HG02885 (cell line): ENCODE measurements around the gene COA7.

Source experiments
- ATAC-seq: cut with Tn5 transposase; IDR thresholded peaks from one replicate; pipeline ENCODE4 v1.9.1; 2021; ENCODE audit warnings: mild to moderate bottlenecking; ENCODE audit not compliant: unreplicated experiment, poor library complexity

COA7 gene

DNA sequence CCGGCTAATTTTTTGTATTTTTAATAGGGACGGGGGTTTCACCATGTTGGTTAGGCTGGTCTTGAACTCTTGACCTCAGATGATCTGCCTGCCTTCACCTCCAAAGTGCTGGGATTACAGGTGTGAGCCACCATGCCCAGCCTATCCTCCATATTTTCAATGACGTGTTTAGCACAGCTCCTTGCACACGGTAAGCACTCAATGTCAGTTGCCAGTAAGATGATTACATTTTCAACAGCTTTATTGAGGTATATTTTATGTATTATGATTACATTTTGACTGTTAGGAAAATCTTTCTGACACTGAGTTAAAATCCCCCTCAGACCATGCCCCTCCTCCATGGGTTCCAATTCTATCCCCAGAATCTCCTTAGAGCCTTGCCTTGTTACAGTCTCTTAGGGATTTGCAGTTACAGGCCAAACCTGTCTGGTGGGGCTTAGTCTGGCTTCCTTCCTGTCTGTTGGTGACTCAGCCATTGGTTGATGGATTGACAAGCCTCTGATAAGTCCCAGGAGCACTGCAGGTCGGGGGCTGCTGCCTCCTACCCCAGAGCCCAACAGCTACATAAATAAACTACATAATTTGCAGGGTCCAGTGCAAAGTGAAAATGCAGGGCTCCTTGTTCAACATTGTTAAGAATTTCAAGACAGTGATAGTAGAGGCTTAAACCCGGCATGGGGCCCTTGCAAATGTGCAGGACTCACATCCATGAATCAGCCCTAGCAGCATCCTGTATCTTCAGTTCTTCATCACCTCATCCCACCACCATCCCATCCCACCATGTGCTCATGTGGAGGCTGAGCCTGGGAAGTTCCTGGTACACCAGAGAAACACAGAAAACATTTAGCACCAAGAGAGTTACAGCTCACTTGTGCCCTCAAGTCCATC, 23.4 kb downstream of the COA7 start:
- ATAC-seq = no peak

DNA sequence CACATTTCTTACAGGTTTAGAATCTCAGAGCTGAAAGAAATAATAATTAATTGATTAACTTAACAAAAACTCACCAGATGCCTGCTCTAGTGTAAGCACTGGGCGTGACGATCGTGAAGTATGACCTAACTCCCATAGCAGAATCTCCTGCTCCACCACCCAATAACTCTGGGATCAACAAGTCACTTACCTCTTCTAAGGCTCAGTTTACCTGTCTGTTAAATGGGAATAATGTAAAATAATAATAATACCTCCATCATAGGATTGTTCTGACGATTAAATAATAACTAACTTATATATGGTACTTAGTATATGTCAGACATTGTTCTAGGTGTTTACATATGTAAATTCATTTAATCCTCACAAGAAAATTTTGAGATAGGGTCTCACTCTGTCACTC, 24.6 kb downstream of the COA7 start:
- no peak for ATAC-seq

DNA sequence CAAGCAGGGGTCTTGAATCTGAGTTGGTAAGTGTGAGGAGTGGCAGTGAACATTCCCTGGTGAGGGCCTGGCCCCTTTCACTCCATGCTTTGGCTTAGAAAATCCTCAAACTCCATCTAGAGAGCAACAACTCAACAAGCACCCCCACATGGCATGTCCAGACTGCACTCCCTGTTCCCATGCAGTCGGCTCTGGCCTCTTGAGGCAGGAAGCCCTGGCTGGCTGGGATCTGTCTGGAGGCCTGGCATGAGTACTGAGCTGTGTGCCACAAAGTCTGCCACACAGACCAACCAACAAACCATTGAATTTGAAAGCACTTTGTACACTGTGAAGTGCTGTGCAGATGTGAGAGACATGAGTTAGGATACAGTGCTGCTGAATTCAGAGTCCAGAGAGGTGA, 25.2 kb downstream of the COA7 start:
- ATAC-seq = no peak

DNA sequence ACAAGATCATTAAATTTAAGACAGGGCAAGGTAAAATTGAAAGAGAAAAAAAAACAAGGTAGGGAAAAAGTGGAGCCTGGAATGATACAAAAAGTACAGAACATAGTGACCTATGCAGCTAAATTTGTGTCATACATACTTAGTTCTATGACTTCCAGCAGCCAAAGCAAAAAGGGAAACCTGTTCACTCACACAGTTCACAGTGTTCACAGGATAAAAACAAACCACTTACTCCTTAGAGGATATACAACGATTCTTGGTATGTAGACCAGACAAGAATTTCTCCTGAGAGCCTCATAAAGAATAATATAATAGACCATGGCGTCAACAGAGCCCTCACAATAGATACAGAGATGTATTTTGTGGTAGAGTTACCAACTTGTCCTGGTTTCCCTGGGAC, 27.5 kb downstream of the COA7 start:
- no peak for ATAC-seq

DNA sequence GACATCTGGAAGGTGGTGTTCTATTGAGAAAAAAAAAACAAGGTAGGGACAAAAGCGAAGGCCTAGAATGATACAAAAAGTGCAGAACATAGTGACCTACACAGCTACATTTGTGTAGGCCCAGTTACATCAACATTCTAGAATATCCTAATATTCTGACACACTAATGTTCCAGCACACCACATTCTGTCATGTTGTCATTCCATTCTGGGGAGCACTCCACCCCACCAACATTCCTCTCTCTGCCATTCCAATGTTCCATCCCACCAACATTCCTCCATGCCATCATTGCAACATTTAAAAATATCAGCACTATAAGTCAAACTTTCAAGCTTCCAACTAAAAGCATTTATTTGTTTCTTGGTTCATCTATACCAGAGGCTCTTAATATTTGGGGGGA, 28.5 kb downstream of the COA7 start:
- ATAC-seq = no peak

DNA sequence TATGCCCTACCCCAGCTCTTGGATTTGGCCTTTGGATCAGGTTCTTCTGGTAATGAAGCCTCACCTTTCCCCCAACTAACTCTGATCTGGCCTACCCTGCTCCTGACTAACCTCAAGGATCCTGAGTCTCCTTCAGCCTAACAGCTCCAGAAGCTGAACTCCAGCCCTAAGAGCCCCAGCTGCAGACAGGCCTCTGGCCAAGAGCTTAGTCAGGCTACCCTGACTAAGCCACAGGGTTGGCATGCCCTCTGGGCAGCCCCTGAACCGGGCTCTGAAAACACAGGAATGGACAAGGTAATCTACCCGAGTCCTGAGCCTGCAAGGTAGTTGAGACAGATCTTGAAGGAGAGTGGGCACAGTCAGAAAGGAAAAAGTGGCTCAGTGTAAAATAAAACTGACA, 29.4 kb downstream of the COA7 start:
- ATAC-seq = no peak

DNA sequence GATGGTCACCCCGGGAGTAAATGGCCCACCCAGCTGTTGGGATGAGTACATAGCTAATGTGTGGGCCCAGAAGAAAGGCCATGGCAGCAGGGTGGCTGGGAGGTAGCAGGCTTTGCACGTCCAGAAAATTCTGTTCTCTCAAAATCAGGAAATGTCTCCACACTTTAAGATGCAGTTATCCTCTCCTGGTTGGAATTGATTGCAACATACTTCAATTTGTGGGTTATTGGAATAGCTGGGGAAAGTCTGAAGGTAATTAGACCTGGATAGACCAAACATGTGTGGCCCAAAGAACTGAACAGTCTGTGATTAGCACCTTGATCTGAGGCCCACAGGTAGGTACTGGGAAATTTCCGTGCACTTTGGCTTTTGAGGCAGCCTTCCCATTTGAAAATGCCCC, 30.2 kb downstream of the COA7 start:
- no peak for ATAC-seq

DNA sequence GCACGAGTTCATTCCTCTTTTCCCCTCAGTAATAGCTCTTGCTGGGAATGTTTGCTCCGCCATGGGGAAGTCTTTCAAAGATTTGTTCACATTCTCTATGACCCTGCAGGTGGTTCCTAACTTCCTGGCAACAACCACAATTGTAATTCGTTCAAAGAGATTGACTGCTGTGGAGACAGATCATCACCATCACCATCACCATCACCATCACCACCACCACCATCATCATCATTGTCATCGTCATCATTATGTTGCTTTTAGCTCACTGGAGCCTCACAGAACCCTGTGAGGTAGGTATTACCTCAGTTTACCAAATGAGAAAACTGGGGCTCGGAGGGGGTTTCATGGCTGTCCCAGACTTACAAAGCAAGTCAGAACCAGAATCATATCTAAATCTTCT, 30.9 kb downstream of the COA7 start:
- no peak for ATAC-seq

DNA sequence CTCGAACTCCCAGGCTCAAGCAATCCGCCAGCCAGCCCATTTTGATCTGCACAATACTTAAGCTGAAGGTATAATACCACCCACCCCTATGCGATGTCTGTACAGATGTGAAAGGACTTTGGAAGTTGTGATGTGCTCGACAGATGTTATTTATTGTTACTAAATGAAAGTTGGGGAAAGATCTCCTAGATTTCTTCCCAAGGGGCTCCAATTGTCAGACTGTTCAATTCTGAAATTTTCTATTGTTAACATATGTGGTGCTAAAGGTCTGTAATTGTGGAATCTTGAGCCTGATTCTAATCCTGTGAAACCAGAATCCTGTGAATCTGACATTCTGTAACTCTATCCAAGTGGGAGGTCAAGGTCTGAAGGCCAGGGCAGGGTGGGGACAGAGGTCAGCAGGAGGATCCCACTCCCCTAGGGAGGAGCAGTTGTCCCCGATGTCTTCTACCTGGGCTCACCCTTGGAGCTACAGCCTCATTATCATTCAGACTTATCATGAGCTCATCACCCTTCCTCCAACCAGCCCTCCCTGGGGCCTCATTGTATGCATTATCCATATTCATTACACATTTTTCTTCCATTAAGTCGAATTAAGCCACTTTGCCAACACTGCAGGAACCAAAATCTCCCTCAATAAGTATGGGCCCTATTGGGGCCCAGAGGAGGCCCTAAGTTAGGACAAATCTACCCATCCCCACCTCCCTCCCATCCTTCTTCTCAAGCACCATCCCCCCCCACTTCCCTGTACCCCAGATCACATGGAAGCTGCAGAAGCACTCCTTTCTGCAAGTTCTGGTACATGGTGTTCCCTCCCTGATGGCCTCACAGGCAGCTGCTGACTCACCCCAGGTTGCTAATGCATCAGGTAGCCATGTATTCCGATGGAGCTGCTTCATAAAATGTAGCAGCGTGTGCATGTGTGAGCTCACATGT, 32.9 kb downstream of the COA7 start:
- no peak for ATAC-seq

DNA sequence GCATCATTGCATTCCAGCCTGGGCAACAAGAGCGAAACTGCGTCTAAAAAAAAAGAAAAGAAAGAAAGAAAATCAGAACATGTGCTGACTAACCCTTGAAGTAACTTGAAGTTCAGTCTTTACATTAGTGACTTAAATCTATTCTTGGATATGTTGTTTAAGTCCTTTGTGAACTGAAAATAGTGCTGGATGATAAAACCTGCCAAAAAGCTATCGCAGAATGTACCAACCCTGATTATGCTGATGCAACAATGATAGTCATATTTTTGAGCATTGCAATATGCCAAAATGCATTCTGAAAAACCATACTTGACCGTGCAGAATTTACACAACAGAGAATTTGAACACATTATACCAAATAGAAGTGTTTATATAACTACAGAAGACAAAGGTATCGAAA, 34.4 kb downstream of the COA7 start:
- no peak for ATAC-seq

DNA sequence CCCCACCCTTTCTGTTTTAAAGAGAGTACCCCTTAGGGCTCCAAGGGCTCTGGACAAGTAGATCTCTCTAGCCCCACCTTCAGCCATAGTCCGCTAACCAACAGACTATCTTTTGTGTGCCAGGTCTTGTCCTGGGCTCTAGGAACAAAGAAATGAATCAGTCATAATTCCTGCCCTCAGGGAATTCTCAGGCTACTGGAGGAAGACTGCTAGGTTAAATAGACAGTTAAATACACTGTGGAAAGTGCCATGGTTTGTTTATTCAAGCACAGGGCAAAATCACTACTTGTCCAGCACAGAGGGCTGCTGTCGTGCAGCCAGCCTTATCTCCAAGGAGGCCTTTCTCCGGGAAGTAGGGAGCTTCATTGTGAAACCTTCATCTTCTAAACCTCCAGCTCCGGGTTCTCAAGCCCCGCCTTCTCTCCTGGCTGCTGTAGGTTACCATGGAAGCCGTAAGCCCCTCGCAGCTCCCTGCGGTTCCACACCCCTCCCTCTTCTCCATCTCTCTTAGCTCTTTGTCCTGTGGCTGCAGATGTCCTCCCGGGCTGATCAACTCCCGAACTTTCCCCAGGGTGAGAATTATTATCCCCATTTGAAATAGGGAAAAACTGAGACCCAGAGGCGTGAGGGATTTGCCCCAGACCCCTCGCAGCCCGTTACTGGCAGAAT, 35.4 kb downstream of the COA7 start:
- no peak for ATAC-seq

DNA sequence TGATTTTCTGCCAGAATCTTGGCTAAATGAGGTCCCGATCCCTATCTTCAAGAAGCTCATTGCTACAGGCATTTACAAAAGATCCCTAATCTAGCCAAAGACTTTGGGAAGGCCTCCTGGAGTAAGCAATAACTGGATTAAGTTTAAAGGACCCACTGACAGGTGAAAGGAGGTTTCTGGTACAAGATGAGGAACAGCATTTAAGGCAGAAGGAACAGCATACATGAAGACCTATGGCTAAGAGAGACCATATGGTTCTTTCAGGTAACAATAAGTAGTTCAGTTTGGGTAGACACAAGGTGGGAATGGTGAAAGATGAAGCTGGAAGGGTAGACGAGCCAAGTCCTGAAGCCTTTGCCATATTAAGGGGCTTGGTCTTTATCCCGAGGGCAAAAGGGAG, 37.3 kb downstream of the COA7 start:
- ATAC-seq = no peak

DNA sequence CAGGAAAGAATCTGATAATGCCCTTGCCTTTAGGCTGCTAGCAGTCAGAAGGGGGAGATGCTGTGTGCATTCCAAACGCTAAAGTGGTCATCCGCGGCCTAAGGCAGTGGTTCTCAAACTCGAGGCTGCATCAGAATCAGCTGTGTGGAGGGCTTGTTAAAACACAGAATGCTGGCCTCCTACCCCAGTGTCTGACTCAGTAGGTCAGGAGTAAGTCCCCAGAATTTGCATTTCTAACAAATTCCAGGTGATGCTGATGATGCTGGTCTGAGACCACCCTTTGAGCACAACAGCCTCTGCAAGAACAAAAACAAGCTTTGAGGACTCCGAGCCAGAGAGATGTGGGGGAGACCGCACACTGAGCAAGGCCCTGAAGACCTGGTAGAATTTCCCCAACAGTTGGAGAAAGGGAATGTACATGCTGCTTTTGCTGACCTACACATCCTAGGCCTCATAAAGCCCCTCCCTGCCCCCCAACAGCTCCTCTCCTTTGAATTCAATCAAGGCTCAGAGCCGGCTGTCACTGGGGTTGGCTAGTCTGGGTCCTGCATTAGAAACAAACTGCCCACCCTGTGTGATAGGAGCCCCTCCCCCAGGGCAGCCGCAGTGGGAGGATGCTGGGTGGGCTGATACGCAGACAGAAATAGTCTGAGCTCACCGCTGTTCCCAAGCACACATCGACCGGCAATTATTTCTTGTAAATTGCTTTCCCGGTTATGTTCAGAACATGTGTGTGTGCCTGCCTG, 38.1 kb downstream of the COA7 start:
- no peak for ATAC-seq

DNA sequence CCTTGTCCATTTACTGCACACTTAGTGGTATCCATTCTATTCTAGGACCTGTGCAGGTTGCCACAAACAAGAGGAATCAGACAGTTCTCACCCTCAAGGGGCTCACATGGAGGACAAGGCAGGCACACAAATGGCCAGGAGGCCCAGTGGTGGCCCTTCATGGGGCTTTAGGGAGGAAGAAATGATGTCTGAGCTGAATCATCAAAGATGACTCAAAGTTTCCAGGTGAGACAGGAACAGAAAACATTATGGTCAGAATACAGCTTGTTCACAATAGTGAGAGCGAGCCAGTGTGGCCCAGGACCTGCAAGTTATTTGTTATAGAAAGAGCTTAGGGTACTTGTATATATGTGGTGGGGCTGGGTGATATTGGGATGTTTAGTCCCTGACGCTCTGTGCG, 38.8 kb downstream of the COA7 start:
- ATAC-seq = peak; percentile 68

DNA sequence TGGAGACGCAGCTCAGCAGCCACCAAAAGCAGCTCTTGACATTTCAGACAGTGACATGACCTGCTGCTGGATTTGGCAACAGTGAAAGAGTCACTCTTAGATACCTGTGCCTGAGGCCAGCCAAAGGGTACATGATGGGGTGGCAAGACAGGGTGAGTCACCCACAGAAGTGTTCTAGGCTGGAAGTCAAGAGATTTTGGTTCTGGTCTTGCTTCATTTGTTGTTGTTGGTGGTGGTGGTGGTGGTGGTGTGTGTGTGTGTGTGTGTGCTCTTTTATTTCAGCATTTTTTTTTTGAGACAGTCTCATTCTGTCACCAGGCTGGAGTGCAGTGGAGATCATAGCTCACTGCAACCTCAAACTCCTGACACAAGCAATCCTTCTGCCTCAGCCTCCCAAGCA, 39.4 kb downstream of the COA7 start:
- no peak for ATAC-seq

DNA sequence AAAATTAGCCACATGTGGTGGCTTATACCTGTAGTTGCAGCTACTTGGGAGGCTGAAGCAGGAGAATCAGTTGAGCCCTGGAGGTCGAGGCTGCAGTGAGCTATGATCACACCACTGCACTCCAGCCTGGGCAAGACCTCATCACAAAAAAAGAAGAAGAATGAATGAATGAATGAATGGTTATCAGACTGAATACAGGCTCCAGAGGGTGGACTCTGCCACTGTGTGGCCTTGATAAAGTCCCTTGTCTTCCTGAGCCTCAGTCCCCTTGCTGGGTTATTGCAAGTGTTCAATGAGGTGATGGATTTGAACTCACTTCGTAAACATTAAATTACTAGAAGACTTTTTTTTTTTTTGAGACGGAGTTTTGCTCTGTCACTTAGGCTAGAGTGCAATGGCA, 40.4 kb downstream of the COA7 start:
- no peak for ATAC-seq

DNA sequence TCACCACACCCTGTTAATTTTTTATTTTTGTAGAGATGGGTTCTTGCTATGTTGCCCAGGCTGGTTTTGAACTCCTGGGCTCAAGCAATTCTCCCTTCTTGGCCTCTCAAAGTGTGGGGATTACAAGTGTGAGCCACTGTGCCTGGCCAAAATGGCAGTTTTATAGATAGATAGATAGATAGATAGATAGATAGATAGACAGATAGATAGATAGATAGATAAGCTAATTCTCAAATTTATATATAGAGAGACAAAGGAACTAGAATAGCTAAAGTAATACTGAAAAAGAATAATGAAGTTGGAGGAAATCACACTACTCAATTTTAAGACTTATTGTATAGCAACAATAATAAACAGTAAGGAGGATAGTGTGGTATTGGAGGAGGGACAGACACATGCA, 44.1 kb downstream of the COA7 start:
- no peak for ATAC-seq

DNA sequence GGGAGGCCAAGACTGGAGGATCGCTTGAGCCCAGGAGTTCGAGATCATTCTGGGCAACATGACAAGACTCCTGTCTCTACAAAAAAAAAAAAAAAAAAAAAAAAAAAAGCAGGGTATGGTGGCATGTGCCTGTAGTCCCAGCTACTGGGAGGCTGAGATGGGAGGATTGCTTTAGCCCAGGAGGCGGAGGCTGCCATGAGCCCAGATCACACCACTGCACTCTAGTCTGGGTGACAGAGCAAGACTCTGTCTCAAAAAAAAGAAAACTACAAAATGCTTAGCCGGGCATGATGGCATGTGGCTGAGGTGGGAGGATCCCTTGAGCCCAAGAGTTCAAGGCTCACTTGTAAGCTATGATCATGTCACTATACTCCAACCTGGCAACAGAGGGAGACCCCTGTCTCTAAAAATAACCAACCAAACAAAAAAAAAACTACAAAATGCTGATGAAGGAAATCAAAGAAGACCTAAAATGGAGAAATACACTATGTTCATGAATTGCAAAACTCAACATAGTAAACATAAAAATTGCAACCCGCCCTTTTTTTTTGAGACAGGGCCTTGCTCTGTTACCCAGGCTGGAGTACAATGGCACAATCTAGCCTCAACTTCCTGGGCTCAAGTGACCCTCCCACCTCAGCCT, 44.8 kb downstream of the COA7 start:
- no peak for ATAC-seq

DNA sequence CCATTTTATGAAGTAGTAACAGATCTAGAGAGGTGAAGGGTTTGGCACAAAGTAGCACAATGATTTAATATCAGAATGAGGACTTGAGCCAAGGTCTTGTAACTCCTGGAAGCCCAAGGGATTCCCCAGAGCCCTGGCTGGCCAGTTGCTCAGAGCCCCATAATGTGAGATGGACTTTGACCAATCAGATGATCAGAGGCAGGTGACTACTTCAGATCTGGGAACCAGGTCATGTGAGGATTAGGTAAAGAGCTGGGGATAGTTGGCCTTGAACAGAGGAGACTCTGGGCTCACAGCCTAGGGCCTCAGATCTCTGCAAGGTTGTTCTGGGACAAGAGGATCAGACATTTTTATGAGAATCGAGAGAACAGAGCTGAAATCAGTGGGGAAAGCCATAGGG, 46.2 kb downstream of the COA7 start:
- no peak for ATAC-seq

DNA sequence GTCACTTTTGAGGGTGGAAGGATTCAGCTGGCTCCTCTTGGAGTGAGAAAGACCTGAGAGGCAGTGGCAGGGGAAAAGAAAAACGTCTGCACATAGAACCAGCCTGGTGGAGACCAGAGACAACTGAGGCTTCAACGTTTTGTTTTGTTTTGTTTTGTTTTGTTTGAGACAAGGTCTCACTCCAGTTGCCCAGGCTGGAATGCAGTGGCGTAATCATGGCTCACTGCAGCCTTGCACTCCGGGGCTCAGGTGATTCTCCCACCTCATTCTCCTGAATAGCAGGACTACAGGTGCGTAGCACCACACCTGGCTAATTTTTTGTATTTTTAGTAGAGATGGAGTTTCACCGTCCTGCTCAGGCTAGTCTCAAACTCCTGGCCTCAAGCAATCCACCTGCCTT, 52.9 kb downstream of the COA7 start:
- ATAC-seq = no peak
